GM12874 (cell line): Measurements from ENCODE around the gene GRIA1.

Experiments used
- TF ChIP-seq, protein P1 (sequence below): IDR thresholded peaks from 2 replicates; pipeline ENCODE4 v1.5.1; 2011; ENCODE audit warnings: low read depth, mild to moderate bottlenecking, control low read depth, low read length, moderate library complexity; ENCODE audit not compliant: insufficient read depth

GRIA1 gene

DNA sequence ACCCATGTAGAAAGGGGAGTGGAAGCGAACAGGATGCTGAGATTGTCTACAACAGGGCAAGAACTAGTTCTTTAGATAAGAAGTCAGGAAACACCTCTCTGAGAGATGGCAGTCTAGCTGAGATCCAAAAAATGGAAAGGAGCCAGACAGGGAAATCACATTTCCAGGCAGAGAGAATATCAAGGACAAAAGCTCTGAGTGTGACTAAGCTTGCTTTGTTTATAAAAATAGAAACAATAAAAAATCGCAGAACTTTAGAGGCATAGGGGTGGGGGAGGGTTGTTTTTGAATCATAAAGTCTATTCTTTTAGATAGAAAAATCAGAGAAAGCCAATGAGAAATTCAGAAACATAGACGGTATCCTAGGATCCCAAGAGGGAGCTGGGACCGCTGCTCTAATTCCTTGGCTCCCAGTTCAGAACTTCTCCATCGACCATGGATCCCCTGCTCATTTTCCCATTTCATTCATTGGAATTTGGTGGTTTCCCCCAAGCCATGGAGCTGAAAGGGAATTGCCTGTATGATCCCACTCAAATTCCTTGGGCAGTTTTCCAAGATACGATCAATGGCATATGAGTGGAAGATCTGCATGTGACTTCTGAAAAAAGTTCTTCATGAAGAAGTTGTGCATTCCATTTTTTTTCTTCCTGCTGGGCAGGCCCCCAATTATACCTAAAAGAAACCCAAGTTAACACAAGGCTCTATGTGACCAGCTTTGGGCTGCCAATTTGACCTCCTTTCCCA, 182.0 kb downstream of the GRIA1 start:
- TF ChIP-seq, protein P1, sequence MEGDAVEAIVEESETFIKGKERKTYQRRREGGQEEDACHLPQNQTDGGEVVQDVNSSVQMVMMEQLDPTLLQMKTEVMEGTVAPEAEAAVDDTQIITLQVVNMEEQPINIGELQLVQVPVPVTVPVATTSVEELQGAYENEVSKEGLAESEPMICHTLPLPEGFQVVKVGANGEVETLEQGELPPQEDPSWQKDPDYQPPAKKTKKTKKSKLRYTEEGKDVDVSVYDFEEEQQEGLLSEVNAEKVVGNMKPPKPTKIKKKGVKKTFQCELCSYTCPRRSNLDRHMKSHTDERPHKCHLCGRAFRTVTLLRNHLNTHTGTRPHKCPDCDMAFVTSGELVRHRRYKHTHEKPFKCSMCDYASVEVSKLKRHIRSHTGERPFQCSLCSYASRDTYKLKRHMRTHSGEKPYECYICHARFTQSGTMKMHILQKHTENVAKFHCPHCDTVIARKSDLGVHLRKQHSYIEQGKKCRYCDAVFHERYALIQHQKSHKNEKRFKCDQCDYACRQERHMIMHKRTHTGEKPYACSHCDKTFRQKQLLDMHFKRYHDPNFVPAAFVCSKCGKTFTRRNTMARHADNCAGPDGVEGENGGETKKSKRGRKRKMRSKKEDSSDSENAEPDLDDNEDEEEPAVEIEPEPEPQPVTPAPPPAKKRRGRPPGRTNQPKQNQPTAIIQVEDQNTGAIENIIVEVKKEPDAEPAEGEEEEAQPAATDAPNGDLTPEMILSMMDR, result no peak

DNA sequence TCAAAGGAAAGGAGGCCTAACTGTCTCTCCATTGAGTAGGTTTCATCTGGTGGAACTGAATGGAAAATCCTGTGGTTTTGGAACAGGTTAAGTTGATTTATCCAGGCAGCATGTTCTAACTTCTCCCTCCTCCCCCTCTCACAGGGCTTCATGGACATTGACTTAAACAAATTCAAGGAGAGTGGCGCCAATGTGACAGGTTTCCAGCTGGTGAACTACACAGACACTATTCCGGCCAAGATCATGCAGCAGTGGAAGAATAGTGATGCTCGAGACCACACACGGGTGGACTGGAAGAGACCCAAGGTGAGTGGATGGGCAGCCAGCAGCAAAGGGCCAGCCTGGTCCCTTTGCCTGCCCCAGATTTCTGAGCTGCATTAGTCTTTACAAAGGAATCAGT, 183.9 kb downstream of the GRIA1 start:
- TF ChIP-seq, protein P1, result no peak

DNA sequence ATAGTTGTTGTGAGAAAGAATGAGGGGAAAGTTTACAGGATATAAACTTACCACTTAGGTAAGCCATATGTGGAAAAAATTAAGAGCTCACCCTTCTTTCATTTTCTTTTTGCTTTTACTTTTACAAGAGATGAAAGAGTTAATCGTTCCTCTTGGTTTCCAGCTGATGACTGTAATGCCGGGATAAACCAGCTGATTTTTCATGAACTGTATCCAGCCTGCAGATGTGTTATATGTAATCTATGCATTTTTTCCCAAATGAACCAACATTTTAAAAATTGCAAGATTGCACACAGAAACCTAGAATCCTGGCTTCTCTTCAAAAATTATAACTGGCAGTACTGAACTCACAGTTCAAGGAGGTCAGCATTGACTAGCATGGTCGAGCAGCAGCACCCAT, 185.9 kb downstream of the GRIA1 start:
- TF ChIP-seq, protein P1, result no peak

DNA sequence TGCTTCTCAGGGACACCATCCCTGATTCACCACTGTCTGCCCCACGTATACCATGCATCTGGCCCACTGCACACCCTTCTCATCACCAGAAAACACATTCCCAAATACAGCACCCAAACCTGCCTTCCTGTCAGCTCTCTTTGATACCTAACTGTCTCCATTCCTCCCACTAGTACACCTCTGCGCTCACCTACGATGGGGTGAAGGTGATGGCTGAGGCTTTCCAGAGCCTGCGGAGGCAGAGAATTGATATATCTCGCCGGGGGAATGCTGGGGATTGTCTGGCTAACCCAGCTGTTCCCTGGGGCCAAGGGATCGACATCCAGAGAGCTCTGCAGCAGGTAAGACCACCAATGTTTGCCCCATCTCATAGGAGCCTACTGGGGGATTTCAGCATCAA, 186.4 kb downstream of the GRIA1 start:
- TF ChIP-seq, protein P1, result no peak

DNA sequence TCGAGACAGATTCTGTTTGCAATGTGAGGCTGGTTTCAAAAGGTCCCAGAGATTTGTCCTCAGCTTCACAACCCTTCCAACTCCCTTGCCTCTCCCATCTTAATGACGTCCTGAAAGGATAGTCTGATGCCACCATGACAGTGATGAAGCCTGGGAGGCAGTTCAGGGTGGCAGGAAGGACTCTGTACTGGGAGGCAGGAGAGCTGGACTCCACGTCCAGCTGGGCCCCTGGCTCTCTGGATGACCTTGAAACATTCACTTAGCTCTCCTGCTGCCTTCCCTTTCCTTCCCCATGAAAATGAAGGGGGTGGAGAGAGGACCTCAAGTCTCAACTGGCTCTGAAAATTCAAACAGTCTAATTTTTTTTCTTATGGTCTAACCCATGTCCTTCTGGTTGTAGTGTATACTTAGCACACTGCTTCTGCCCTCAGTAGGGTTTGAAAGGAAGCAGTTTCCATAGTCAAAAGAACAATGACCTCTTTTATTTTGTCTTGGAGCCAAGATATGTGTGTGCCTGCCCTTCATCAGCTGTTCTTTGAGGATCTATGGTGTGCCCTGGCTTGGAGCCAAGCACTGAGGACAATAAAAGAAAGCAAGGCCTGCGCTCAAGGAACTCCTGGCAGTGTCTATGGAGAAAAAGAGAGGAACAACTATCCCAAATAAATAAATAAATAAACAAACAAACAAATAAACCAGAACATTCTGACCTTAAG, 188.3 kb downstream of the GRIA1 start:
- TF ChIP-seq, protein P1, result no peak

DNA sequence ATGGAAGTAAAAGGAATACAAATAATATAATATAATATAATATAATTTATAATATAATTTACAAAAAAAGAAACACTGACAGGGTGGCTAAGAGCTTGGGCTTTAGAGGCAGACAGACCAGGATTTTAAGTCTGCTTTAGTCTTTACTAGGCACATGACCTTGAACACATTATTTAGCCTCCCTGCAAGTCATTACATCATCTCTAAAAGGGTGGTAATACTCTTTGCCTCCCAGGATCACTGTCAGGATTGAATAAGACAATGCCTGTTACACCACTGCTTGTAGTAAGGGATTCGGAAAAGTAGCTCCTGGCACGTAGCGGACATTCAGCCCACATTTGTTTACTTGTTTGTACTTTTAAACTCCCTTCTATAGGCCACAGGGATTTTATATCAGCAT, 199.8 kb downstream of the GRIA1 start:
- TF ChIP-seq, protein P1, result no peak

DNA sequence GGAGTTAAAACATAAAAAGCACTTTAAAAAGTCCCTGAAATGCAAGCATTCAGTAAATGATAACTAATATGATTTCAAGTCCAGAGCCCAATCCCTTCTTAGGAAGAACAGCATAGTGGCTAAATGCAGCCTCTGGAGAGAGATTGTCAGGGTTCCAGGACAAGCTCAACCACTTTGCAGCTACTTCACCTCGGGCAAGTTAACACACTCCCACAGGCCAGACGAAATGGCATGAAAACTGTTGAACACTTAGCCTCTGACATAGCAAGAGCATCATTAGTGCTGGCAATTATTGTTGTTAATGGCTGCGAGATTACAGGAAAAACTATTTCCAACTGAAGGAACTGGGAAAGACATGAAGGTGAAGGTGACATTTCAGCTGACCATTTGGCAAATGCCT, 205.8 kb downstream of the GRIA1 start:
- TF ChIP-seq, protein P1, result no peak
